Activated CD4-positive, alpha-beta T cell treated with anti-CD3 and anti-CD28 coated beads, Interleukin-2, amount 50 U/mL, for 1 hour (primary cell): ENCODE data around the gene STIM1.
"Not testable (repeated sequence)": the region's sequence is repeated elsewhere in the genome, so short reads cannot be mapped to it uniquely, and the experiment has no call there.

Experiments used
- DNase-seq: peaks from one replicate; pipeline ENCODE4 v3.0.0-alpha.2; 2020

STIM1 gene

GRCh38 chr11:3986301-3986700 is 130.8 kb downstream of the STIM1 start:
- DNase-seq, result no peak

DNA sequence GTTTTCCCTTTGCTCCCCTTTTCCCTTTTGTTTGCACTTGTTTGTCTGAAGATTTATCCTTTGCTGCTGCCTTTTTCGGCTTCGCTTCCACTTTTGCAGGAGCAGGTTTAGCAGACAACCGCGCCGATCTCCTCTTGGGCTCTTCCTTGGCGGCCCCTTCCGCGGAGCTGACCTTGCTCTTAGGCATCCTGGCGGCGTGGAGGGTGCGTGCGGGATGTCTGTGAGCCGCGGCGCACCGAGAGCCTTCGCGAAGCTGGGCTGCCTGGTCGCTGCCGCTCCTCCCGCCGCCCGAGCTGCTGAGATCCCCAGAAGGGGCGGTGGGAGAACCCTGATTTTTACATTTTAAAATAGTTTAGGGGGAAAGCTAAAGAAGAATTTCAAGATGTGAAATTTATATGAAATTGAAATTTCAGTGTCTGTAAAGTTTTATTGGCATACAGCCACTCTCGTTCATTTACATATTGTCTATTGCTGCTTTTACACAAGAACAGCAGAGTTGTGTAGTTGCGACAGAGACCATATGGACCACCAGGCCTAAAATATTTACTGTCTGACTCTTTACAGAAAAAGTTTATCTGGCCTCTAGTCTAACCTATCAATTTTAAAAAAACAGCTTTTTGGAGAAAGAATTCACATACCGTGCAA is 133.9 kb downstream of the STIM1 start:
- no peak for DNase-seq

GRCh38 chr11:3989921-3990290 is 134.4 kb downstream of the STIM1 start:
- DNase-seq, result no peak

- DNase-seq, result no peak
Measured at GRCh38 chr11:3990406-3990805, 134.9 kb downstream of the STIM1 start.

DNA sequence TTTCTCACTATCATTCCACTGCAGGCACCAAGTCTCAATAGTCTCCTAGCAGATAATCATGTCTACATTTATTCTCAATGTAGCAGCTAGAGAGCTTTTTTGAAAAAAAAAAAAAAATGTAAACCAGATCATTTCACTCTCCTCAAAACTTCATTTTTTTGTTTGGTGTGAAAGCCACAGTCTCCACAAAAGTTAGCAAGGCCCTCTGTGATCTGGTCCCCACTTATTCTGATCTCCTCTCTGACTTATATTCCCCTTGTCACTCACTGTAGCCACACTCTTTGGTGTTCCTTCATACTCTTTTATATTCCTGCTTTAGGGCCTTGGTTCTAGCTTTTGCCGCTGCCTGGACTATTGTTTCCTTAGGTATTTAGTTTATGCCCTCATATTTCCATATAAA is 137.5 kb downstream of the STIM1 start:
- no peak for DNase-seq

DNA sequence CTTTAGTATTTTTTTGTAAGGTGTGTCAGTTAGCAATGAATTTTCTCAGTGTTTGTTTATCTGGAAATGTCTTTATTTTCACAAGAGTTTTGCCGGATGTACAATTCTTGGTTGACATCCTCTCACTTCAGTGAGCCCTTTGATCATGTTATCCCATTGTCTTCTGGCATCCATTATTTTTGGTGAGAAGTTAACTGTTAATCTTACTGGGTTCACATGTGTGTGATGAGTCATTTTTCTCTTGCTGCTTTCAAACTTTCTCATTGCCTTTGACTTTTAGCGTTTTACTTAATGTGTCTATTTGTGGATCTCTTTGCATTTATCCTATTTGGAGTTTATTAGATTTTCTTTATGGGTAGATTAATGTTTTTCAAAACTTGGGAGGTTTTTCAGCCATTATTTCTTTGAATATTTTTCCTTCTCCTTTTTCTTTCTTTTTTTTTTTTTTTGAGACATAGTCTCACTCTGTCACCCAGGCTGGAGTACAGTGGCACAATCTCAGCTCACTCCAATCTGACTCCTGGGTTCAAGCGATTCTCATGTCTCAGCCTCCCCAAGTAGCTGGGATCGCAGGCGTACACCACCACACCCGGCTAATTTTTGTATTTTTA is 138.7 kb downstream of the STIM1 start:
- no peak for DNase-seq

DNA sequence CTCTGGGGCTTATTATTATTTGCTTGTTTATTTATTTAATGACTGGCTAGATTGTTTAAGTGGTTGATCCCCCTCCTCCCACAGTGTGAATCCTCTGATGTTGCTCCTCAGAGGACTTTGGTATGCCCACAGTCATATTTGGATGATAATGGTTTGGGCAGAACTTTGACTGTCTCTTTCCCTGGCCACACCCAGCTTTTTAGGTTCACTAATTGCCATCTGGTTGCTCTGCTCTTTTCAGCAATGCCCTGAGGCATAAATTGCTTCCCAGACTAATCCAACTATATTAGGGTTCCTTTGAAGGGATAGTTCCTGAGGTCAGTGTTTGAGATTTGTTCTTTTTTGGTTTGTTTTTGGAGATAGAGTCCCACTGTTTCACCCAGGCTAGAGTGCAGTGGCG is 139.8 kb downstream of the STIM1 start:
- DNase-seq, result no peak

- no peak for DNase-seq
Measured at GRCh38 chr11:3995949-3996554, 140.6 kb downstream of the STIM1 start.

DNA sequence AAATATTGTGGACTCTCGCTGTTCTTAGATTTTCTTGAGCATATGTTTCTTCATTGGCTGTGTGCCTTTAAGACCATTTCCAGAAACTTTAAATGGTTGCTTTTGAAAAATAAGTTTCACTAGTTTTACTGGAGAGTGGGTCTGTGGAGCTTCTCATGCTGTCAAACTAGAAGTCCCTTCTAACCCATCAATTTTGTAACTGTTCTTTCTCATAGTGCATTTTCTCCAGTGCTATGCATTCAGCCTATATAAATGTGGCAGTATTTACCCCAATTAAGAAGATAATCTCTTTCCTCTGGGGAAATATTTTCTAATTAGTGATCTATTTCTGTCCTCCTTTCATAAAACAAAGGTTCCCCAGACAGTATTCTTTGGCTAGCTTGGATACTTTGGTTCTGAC is 141.2 kb downstream of the STIM1 start:
- DNase-seq, result no peak

GRCh38 chr11:4004753-4005152 is 149.3 kb downstream of the STIM1 start:
- DNase-seq, result not testable (repeated sequence)

DNA sequence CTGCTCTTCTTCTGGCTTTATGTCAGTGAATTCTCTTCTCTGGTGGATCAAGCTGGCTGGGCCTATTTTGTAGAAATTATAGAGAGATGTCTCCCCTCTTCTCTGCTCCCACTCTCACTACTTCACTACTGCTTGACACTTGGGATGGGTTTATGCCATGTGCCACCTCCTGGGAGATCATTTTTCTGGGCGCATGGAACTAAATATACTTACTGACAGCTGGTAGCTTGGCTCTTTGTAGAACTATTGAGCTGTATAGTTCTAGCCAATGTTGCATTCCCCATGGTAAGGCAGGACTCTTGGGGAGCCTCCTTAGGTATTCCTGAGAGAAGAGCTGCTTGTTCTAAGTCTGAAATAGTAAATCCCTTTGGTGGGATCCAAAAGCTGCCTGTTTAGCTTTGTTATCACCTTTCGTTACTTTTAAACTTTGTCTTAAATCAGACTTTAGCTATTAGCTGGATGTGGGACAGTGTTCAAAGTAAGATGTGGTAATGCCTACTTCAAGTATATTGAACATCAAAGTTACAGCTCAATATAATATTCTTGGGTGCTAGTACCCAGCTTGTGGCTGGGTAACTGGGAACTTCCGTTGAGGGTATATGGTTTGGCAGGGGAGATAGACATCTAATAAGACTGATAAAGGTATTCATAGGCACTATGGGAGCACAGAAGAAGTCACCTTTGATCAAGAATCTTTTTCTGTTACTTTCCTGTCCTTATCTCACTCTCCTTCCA is 151.6 kb downstream of the STIM1 start:
- no peak for DNase-seq

DNA sequence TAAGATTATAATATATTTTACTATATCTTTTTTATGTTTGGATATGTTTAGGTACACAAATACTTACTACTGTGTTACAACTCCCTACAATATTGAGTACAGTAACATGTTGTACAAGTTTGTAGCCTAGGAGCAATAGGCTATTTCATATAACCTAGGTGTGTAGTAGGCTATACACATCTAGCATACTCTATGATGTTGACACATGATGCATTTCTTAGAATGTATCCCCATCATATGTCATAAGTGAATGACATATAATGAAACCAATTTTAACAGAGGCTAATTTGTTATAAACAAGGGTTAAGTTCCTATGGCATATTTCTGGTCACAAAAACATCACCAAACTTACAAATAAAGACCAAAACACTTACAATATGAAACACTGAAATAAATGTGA is 152.7 kb downstream of the STIM1 start:
- DNase-seq, result no peak

GRCh38 chr11:4016602-4017001 is 161.1 kb downstream of the STIM1 start:
- not testable (repeated sequence) for DNase-seq

DNA sequence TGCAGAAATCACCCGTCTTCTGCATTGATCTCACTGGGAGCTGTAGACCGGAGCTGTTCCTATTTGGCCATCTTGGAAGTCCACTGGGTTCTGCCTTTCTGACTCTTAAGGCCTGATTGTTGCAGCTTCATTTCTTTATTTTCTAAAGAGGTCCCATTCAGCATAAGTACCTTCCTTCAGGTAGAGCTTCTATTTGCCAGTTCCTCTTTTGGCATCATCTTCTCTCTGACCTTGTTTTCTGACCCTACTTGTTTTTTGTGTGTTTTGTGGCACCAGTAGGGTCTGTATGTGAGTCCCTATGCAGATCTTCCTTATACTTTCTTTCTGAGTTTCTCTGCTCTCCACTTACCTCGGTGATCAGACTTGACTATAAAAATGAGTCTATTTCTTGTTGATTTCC is 161.7 kb downstream of the STIM1 start:
- no peak for DNase-seq

DNA sequence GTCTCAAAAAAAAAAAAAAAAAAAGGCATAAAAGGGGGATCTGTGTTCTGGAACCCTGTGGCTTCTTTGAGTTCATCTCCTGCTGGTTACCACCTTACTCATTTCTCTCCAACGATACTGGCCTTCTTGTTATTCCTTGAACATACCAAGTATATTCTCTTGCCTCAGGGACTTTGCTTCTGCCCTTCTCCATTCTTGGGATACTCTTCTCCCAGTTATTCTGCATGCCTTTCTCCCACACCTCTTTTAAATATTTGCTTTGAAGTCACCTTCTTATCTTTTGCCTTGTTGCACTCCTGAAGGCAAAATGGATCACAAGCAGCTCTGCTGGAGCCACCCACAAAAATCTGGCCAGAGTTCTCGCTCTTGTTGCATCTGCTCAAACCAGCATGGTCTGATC is 163.2 kb downstream of the STIM1 start:
- no peak for DNase-seq

DNA sequence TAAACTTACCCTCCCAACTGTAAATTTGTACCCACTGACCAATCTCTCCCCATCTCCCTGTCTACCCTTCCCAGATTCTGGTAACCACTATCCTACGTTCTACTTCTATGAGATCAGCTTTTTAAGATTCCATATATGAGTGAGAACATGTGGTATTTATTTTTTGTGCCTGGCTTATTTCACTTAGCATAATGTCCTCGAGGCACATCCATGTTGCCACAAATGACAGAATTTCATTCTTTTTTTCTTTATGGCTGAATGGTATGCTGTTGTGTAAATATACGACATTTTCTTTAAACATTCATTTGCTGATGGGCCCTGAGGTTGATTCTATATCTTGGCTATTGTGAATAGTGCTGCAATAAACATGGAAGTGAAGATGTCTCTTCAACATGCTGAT is 164.4 kb downstream of the STIM1 start:
- DNase-seq, result no peak

DNA sequence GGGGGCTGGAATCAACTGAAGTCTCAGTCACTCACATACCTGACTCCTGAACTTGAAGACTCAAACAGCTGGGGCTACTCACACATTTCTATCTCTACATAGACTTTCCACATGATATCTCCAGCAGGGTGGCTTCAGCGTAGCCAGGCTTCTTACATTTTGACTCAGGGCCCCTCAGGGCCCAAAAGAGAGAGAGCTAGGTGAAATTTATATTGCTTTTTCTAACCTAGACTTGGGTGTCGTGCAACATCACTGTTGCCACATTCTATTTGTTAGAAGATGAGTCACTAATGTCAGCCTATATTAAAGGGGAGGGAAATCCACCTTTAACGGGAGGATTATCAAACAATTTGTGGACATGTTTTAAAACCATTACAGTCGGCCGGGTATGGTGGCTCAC is 167.2 kb downstream of the STIM1 start:
- no peak for DNase-seq

- no peak for DNase-seq
Measured at GRCh38 chr11:4025248-4025966, 169.9 kb downstream of the STIM1 start.

DNA sequence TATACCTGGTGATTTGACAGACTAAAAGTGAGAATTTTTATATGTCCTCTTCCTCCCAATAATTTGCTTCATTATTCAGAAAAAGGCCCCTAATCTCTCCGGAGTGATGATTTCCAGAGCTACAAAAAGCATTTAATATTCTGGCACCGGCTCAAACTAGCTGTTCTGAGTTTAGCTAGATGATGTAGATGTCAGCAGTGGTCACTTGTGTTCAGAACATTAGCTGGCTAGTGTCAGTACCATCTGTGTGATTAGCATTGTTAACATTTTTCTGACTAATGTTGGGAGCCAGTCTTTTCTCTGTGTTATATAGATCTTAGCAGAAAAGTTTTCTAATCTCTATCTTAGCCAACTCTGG is 170.5 kb downstream of the STIM1 start:
- no peak for DNase-seq

GRCh38 chr11:4026389-4026788 is 170.9 kb downstream of the STIM1 start:
- no peak for DNase-seq

GRCh38 chr11:4027746-4028145 is 172.3 kb downstream of the STIM1 start:
- DNase-seq, result no peak

DNA sequence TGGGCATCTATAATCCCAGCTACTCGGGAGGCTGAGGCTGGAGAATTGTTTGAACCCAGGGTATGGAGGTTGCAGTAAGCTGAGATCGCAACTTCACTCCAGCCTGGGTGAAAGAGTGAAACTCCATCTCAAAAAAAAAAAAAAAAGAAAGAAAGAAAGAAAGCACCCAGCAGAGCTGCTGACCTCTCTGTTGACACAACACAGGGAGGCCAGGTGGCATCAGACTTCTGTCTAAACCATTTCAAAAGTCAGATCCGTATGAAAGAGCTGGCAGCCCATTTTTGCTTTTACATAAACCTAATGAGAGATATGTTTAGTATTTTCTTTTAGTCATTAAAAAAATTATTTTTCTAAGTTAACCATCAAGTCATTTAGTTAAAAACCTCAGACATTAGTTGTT is 174.7 kb downstream of the STIM1 start:
- DNase-seq, result no peak

DNA sequence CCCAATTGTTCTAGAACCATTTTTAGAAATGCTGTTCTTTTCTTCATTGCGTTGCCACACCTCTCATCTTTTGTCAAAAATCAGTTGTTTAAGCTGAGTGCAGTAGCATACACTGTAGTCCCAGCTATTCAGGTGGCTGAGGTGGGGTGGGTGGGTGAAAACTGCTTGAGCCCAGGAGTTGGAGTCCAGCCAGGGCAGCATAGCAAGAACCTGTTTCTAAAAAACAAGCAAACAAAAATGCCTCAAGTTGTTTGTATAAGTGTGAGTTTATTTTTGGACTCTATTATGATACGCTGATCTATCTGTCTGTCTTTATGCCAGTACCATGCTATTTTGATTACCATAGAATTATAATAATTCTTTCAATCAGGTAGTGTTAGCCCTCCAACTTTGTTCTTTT is 176.6 kb downstream of the STIM1 start:
- no peak for DNase-seq

DNA sequence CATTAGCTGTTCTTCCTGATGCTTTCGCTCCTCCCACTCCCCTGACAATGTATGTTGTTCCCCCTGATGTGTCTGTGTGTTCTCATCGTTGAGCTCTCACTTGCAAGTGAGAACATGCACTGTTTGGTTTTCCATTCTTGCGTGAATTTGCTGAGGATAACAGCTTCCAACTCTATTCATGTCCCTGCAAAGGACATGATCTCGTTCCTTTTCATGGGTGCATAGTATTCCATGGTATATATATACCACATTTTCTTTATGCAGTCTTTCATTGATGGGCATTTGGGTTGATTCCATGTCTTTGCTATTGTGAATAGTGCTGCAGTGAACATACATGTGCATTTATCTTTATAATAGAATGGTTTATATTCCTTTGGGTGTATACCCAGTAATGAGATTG is 180.5 kb downstream of the STIM1 start:
- no peak for DNase-seq
